ENCODE measurements around the gene HAL.
A peak's percentile ranks its signal among the peaks of the same experiment; 100 is the strongest.

HAL gene

DNA sequence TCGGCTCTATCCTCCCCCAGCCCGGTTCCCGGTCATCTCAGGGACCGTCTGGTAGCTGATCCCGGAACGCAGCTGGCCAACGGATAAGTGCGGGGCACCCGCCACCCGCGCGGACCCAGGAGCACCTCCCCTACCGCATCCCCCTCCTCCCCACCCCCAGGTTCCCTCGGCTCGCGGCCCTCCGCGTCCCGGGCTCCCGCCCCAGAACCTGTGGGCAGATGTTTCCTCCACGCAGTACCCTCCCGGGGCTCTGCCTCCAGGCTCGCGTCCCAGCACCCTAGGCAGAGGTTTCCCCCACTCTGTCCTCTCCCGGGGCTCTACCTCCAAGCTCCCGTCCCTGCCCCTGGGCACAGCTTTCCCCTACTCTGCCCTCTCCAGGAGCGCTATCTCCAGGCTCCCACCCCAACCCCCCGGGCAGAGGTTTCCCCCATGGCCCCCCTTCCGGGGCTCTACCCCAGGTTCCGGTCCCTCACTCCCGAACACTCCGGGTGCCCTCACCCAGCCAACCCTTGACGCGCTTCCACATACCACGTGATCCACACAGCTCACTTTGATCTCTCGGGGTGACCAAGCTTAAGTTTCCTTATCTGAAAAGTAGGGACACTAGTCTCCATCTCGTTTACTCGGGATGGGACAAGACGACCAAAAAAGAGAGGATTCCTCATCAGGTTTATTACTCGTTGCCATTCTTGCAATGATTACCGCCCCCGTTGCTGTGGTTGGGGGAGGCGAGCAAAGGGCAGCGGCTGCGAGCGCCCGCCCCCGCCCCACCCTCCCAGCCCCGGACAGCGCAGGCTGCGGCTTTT, 53.4 kb downstream of the HAL start, which contains the start of gene CCDC38:
Gene CCDC38 (minus strand): TSS at position 91 of the 806 bp plus-strand sequence. CDS start 6,105 bp downstream, outside the sequence.
- Mint-ChIP-seq H3K9me3 (no peaks in the 10 kb centered on the region), H3K4me3 (peak within 1 kb of the TSS; percentile 96), H3K36me3 (no peaks in the 10 kb centered on the region), H3K27me3 (no peaks in the 10 kb centered on the region), H3K27ac (peak within 1 kb of the TSS; percentile 94), H3K4me1 (peaks cover 8% of the 10 kb centered on the region)

DNA sequence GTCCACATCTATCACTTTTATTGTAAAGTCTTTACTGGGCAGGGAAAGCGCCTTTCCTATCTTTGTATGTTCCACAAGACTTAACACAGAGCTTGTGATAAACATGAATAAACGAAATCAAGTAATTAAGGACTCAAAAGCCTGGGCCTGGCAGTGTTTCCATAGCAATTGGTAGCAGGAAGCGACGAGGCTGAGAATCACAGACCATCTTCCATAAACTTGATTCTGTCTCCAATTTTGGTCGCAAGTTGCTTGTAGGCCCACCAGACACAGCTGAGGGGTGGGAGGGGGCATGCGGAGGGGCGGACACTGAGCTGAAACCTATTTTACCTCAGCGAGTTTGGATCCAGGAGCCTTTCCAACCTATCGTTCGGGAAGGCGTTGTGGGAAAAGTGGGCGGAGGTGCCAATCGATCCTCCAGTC, 54.0 kb downstream of the HAL start:
- H3K27me3 Mint-ChIP-seq, result no peaks in the 10 kb centered on the region
- H3K9me3 Mint-ChIP-seq, result no peaks in the 10 kb centered on the region
- H3K36me3 Mint-ChIP-seq, result no peaks in the 10 kb centered on the region
- H3K4me1 Mint-ChIP-seq, result peaks cover 8% of the 10 kb centered on the region
- peak overlapping the region; percentile 96 for H3K4me3 Mint-ChIP-seq
- H3K27ac Mint-ChIP-seq, result peak overlapping the region; percentile 52

DNA sequence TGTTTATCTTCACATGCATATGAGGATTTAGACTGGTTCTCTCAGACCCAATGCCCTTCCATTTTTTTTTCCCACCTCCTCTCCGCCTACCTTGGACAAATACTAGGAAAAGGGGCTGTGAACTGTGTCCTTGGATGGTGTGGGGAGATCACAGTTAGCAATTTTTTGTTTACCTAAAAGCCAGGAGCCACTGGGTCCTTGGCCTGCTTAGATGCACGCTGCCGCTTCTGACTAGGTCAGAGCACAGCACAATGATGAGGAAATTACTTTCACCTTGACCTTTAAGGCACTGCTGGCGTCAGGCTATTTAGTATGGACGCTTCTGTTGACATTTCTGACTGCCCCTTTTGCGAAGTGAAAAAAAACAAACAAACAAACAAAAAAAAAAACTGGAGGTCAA, 55.6 kb downstream of the HAL start:
- Mint-ChIP-seq H3K4me1 (peaks cover 8% of the 10 kb centered on the region), H3K9me3 (no peaks in the 10 kb centered on the region), H3K36me3 (no peaks in the 10 kb centered on the region), H3K27me3 (no peaks in the 10 kb centered on the region), H3K4me3 (peak overlapping the region; percentile 19), H3K27ac (peak overlapping the region; percentile 15)

All from activated naive CD4-positive, alpha-beta T cell treated with anti-CD3 and anti-CD28 coated beads, Interleukin-2, amount 50 U/mL, for 24 hours (primary cell).